GM18498 (cell line): ENCODE results near the gene ANLN.
"Not testable (repeated sequence)": the region's sequence is repeated elsewhere in the genome, so short reads cannot be mapped to it uniquely, and the experiment has no call there.

Experiments used
- ATAC-seq: cut with Tn5 transposase; IDR thresholded peaks from one replicate; pipeline ENCODE4 v1.9.1; 2021; ENCODE audit warnings: mild to moderate bottlenecking, moderate library complexity; ENCODE audit not compliant: unreplicated experiment

Gene ANLN

DNA sequence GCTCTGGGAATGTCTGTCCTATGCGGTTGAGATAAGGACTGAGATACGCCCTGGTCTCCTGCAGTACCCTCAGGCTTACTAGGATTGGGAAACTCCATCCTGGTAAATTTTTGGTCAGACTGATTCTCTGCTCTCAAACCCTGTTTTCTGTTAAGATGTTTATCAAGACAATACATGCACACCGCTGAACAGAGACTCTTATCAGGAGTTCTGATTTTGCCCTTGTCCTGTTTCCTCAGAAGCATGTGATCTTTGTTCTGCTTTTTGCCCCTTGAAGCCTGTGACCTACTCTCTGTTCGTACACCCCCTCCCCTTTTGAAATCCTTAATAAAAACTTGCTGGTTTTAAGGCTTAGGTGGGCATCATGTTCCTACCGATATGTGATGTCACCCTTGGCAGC lies 76.3 kb downstream of the ANLN start:
- not testable (repeated sequence) for ATAC-seq

DNA sequence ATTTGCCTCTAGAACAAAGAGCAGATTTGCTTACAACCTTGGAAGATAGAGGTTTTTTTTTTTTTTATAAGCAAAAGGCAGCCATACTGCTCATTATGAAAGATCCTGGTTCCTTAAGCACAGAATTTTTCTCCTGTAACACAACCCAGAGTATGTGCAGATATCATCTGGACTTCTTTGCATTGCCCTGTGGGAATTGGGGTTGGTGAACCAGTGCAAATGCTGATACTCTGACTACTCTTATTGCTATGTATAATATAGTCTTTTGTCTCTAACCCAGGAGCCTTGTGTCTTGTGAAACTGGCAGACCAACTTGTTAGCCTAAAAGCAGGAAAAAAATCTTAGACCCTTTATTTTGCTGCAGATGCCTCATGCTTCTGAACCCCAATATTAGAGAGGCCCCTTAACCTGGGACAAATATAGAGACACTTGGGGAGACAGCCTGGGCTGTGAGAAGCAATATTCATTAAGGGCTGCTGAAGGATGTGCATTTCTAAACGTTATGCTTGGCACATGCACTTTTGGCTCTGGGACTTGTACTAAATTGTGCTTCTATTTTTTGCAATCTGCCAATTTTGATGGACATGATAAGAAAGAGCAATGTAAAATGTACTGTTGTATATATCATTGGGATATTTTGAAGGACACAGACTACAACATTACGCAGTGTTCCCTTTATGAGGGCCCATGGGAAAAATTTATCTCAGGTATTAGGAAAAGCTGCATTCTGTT lies 78.9 kb downstream of the ANLN start:
- ATAC-seq = no peak

DNA sequence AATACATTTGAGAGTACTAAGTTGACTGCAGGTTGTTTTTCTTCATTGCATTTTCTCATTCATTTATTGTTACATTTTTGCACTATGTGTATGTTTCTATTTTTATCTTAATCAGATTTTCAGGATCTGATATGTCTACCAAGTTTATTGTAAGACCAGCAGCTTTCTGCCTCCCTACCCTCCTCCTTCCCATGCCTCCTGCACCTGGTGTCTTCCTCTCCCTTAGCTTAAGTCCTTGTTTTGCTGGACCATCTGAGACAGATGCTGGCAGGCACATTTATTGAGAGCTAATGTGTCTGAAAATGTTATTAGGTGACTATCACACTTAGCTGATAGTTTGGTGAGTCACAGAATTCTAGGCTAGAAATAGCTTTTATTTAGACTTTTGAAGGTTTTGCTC lies 79.6 kb downstream of the ANLN start:
- no peak for ATAC-seq

DNA sequence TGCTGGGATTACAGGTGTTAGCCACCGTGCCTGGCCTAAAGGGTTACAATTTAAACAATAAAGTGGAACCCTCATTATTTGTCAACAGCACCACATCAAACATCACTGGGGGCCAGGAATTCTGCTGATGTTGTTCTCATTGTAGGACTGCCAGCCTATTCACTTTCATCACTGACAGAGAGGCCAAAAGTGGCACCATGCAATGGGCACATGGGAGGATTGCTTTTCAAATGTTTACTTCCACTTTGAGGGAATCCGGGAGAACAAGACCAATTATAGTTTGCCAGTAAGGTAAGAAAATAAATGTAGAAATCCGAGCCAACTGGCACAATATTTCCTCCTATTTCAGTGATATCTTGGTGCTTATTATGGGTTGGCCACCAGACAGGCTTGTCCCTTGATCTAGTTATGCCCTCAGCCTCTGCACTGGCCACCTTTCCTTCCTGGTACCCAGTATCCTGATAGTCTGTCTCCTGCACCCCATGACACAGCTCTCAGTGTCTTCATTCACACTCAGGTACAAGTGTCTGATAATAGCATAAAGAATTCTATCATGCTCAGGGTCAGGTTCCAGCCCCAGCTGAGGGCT lies 82.6 kb downstream of the ANLN start:
- ATAC-seq = no peak

DNA sequence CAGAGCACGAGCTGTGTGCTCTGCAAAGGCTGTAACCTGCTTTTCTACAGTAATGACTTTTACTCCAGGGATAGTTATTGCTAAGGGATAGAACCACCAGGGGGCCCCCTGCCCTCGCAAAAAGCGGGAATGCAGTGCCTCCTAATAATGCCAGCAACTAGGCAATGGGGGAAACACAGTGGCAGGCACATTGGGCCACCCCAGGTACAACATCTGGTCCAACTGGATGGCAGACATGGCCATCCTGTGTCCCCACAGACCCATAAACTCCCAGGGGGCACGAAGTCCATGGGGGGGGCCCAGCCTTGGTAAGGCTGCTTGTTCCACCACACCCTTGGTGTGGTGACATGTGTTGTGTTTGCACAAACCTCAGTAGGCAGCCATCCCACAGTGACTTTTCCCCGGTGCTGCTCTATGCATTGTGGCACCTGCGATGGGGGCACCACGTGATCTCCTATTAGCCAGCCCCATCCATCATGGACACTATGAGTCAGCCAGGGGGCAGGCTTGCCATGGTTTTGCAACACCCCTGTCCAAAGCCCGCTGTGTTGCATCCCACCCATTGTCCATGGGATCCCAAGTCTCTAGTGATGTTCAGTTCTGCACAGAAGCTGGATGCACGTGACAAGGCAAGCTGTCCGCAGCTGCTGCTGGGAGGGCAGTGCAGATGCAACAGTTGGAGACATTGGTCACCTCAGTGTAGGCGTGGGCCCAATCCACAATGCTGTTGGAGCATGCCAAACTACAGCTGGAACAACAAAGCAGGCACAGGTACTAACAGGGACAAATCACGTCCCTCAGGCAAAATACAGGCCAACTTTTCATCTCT lies 84.0 kb downstream of the ANLN start:
- no peak for ATAC-seq

DNA sequence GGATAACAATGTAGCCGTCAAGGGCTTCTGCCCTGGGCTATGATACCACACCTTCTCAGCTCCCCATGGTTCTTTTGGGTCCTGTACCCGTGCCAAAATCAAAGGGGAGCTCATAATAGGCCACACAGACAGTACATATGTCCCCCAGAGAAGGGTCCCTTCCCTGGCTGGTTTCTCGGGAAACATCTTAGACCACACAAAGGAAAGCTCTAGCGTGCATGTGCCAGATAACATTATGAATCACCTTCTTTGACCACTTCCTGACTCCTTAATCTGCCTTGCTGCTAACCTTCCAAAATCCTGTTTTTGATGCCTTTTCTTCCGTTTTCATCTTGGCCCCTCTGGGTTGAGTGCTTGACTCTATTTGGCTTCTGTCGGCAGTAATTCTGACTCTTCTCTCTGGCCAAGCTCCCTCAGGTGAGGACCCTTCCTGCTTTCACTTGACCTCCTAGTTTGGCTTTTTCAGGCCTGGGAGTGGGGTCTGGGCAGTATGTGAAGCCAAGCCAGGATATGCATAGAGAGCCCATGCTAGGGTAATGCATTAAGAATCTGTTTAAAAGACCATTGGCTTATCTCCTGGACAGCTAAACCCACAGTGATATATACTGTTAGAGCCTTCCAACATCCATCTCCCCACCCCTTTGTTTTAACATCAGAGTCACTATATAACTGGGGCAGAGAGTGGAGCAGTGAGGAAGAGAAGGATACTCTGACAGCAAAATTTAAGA lies 84.8 kb downstream of the ANLN start:
- ATAC-seq = no peak

DNA sequence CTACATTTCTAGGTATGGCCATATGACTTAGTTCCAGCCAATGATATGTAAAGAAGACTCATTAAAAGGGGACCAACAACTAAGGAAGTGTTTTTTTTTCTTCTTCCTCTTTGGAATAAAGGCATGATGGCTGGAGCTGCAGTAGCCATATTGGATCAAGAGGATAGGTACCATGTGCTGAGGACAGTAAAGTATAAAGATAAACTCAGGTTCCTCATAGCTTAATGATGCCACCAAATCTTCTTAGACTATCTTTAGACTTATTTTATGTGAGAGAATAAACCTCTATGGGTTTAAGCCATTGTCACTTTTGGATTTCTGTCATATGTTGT lies 85.3 kb downstream of the ANLN start:
- no peak for ATAC-seq

DNA sequence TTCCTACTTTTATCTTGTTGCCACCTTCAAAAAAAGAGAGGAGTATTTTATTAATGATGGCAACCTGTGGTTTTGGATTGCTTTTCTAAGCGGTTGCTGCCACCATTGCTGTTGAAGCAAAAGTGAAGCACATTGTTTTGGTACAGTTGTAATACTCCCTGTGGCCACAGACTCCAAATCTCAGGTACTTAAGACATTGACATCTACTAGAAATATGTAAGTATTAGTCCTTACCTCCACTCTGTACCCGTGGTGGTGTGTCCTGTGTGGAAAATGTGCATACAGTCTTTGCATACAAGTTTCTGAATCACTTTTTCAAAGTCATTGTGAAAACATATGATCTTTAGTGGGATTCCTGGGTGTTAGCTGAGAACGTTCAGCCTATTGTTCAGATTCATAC lies 85.7 kb downstream of the ANLN start:
- ATAC-seq = no peak

DNA sequence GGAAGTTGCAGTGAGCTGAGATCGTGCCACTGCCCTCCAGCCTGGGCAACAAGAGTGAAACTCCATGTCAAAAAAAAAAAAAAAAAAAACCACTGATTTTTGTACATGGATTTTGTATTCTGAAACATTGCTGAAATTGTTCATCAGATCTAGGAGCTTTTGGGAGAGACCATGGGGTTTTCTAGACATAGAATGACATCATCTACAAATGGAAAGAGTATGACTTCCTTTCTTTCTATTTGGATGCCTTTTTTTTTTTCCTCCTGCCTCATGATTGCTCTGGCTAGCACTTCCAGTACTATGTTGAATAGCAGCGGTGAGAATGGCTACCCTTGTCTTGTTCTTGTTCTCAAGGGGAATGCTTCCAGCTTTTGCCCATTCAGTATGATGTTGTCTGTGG lies 89.1 kb downstream of the ANLN start:
- no peak for ATAC-seq

DNA sequence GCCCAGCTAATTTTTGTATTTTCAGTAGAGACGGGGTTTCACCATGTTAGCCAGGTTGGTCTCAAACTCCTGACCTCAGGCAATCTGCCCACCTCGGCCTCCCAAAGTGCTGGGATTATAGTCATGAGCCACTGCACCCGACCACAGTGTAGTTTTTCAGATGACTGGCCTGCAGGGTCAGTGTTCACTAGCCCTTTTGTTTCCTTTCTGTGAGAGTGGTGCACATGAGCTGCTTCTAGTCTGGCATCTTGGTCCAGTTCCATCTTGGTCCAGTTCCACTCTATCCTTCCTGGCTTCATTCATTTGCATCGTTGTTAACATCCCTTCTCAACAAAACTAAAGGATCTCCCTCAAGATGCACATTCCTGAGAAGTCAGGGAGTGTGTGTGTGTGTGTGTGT lies 94.2 kb downstream of the ANLN start:
- ATAC-seq = not testable (repeated sequence)

DNA sequence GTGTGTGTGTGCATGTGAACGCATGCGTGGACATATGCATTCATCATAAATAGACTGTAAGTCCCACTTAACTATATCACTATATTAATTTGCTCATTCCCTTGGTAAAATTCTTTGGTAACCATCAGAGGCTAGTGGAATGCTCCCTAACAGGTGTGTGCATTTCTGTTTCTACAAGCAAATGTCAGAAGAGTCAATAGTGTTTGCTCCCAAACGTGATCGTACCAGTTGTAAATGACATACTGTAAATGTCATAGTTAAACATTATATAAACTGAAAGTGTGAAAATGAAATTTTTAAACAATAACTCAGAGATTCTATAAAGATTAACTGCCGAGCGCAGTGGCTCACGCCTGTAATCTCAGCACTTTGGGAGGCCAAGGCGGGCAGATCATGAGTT lies 94.6 kb downstream of the ANLN start:
- ATAC-seq = no peak

DNA sequence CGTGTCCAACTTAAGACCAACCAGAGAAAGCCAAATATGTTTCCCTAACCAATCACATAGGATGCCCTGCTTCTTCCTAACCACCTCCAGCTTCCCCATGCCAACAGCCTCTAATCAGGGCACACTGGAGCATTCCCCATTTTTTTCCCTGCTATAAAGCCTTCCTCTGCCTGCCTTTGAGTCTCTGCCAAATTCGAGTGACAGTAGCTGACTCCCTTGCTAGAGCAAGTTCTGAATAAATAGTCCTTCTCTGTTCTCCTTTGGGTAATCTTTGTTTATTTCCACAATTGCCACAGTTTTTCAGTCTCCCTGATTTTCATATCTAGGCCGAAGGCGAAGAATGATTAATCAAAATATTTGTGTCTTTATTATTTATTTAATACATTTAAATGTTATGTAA lies 96.7 kb downstream of the ANLN start:
- no peak for ATAC-seq

DNA sequence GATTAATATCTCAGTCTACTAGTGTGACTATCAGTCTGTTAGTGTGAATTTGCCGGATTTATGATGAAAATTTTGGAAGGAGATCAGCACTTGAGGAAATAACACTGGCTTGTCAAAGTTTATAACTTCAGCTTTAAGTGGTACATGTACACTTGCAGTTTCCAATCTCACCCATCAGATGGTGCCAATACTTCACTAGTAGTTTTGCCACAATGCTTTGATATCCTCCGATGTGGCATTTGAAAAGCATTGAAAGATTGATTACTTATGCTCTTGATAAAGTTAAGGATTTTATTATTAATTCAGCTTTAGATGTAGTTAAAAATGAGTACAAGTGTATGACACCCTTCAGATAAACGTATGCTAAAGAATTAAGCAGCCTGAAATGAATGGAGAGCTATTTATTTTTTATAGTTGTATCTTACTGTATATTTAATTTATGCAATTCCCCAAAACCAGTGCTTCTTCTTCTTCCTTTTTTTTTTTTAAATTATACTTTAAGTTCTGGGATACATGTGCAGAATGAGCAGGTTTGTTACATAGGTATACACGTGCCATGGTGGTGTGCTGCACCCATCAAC lies 98.2 kb downstream of the ANLN start:
- ATAC-seq = no peak

DNA sequence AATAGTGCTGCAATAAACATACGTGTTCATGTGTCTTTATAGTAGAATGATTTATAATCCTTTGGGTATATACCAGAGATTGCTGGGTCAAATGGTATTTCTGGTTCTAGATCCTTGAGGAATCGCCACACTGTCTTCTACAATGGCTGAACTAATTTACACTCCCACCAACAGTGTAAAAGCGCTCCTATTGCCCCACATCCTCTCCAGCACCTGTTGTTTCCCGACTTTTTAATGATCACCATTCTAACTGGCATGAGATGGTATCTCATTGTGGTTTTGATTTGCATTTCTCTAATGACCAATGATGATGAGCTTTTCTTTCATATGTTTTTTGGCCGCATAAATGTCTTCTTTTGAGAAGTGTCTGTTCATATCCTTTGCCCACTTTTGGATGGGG lies 99.0 kb downstream of the ANLN start:
- not testable (repeated sequence) for ATAC-seq

DNA sequence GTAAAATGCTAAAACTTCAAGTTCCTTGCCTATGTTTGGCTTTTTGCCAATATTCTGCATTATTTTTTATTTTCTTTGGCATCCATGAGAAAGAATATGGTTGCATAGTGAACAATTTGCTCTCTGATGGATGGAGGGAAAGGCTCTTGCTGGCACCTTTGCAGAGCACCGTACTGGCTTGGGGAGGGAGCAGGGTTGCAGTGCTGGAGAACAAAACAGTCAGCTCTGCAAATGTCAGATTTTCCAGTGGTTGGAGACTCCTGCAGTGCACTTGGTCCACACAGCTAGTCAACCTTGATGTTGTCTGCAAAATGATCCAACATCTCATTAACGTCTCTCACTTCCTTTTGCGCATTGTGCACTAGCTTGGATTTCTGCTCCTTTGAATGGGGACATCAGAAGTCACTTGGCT lies 100.8 kb downstream of the ANLN start:
- no peak for ATAC-seq

DNA sequence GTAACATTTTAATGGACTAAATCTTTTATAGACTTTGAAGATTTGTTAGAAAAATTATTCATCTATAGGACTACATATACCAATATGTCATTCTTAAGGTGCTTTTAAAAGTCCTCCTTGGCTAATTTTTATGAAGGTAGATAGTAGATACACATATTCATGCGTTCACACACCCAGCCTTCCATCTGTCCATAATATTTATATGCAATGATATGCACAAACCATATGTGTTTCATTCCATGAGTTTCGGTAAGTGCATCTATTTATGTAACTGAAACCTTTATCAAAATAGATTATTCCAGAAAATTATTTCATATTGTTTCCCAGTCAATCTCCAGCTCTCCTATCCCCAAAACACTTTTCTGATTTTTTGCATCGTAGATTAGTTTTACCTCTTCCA lies 101.7 kb downstream of the ANLN start:
- no peak for ATAC-seq

DNA sequence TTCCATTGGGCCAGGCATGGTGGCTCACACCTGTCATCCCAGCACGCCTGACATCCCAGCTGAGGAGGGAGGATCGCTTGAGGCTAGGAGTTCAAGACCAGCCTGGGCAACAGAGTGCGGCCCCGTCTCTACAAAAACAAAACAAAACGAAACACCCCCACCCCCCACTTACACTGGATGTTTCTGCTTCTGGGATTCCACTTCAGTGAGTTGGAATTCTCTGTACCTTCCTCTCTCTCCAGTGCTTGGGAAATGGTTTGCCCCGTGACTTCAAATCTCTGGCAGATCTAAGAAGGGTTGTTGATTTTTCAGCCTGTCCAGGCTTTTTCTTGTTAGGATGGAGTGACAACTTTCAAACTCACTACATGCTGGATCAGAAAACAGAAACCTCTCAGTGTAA lies 106.9 kb downstream of the ANLN start:
- no peak for ATAC-seq

DNA sequence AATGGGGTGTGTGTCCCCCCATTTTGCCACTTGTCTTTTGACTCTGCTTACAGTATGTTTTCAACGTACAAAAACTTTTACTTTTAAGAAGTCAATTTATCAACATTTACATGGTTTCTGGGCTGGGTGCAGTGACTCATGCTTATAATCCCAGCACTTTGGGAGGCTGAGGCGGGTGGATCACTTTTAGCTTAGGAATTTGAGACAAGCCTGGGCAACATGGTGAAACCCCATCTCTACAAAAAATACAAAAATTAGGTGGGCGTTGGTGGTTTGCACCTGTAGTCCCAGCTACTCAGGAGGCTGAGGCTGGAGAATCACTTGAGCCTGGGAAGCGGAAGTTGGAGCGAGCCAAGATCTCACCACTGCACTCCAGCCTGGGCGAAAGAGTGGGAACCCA lies 107.5 kb downstream of the ANLN start:
- not testable (repeated sequence) for ATAC-seq

DNA sequence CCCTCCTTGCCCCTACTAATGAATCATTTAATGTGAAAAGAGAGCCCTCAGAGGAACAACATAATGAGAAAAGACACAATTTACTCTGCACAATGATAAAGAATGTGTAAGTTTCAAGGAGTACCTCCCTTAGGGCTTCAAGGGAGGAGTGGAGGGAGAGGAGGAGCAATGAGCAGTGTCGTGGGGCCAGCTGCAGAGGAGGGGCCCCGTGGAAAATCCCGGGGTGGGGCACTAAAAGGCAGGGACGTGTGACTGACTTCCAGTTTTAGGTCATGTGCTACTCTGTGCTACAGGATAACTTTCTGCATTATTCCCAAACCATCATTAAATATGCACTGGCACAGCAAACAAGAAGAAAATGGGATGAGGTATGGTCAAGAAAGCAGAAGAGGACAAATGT lies 108.1 kb downstream of the ANLN start:
- ATAC-seq = no peak
